ENCODE data around the gene SLC35F3. TPM values are rescaled to one million over a fixed set of nuclear protein-coding genes. Genes with fewer than 3 reads are reported as not detected.

The SLC35F3 gene
- total RNA-seq, 6 experiments from 2014 or later: not detected

DNA sequence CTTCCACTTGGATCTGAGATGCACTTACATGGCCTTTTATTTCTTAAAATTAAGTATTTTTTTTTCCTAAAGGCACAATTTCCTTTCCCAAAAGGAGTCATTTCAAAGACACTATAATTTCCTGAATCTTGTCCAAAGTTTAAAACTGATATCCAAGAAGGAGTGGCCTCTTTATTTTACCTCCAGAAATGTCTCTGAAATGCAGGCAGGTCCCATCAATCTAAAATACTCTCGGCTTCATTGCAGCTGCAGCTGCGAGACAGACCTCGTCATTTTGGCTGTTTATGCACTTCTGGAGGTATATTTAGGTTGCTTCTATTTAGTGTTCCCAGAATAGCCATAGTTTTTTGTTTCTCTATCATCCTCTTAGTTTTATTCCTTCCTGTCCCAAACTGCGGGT, 296.1 kb downstream of the SLC35F3 start:
- Histone ChIP-seq H3K27me3 (no peaks in the 10 kb centered on the region), H3K9me3 (no peaks in the 10 kb centered on the region), H3K4me3 (no peak overlapping the region), H3K27ac (no peak overlapping the region), H3K4me1 (no peaks in the 10 kb centered on the region), H3K36me3 (no peaks in the 10 kb centered on the region)
- DNase-seq: no peak
- no peak for ATAC-seq
- intact Hi-C loops (cut with DNase I): no loop called here
- WGBS (ENCODE audit: insufficient coverage, low coverage, low lambda C conversion rate, missing lambda C conversion rate): 65% methylated on average over 4 of the region's 4 CpGs
- no peak for TF ChIP-seq POLR2A (IDR thresholded peaks at IDR 0.05)
- TF ChIP-seq, protein P1, sequence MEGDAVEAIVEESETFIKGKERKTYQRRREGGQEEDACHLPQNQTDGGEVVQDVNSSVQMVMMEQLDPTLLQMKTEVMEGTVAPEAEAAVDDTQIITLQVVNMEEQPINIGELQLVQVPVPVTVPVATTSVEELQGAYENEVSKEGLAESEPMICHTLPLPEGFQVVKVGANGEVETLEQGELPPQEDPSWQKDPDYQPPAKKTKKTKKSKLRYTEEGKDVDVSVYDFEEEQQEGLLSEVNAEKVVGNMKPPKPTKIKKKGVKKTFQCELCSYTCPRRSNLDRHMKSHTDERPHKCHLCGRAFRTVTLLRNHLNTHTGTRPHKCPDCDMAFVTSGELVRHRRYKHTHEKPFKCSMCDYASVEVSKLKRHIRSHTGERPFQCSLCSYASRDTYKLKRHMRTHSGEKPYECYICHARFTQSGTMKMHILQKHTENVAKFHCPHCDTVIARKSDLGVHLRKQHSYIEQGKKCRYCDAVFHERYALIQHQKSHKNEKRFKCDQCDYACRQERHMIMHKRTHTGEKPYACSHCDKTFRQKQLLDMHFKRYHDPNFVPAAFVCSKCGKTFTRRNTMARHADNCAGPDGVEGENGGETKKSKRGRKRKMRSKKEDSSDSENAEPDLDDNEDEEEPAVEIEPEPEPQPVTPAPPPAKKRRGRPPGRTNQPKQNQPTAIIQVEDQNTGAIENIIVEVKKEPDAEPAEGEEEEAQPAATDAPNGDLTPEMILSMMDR (IDR thresholded peaks at IDR 0.05): no peak

DNA sequence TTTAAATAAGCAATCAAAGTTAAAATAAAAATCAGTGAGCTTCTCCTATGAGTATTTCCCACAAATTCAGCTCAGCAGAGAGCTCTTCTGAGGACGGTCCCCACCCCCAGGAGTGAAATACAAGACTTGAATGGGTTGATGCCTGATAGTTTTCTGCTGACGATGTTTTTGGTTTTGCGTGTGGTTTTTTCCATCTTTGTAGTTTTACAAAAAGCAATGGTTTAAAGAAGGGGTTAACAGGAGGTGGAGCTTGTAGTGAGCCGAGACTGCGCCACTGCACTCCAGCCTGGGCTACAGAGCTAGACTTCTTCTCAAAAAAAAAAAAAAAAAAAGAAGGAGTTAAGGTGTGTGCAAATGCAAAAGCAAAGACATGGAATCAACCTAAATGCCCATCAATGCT, 297.1 kb downstream of the SLC35F3 start:
- H3K9me3 ChIP-seq: no peaks in the 10 kb centered on the region
- ATAC-seq: no peak
- intact Hi-C loops (cut with DNase I): no loop called here
- no peaks in the 10 kb centered on the region for H3K4me1 ChIP-seq
- TF ChIP-seq POLR2A (IDR thresholded peaks at IDR 0.05): no peak
- TF ChIP-seq, protein P1 (IDR thresholded peaks at IDR 0.05): no peak
- no peak overlapping the region for H3K27ac ChIP-seq
- H3K4me3 ChIP-seq: no peak overlapping the region
- WGBS (ENCODE audit: insufficient coverage, low coverage, low lambda C conversion rate, missing lambda C conversion rate): 46% methylated on average over 5 of the region's 5 CpGs
- no peak for DNase-seq
- H3K36me3 ChIP-seq: no peaks in the 10 kb centered on the region
- H3K27me3 ChIP-seq: no peaks in the 10 kb centered on the region

DNA sequence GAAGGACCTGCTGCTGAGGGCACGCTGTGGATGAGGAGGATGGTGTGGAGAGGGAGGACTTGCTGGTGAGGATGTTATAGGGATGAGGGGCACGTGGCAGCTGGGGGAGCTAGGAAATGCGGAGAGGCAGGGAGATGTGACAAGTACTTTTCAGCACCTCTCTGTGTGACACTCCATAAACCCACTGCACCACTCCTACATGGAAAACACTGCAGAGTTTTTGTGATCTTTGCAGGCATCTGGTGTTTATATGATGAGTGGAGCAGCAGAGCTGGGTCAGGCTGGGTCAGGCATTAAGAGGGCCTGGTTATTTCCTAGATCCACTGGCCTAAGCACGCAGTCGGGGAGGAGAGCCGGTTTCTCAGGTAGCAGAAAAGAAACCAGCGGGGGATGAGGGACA, 301.5 kb downstream of the SLC35F3 start:
- Histone ChIP-seq H3K27me3 (no peaks in the 10 kb centered on the region), H3K4me1 (no peaks in the 10 kb centered on the region), H3K9me3 (no peaks in the 10 kb centered on the region), H3K27ac (no peak overlapping the region), H3K4me3 (no peak overlapping the region), H3K36me3 (no peaks in the 10 kb centered on the region)
- intact Hi-C loops (cut with DNase I): no loop called here
- TF ChIP-seq, protein P1 (IDR thresholded peaks at IDR 0.05): no peak
- TF ChIP-seq POLR2A (IDR thresholded peaks at IDR 0.05): no peak
- 43% methylated on average over 6 of the region's 7 CpGs for whole genome bisulfite sequencing (ENCODE audit: insufficient coverage, low coverage, low lambda C conversion rate, missing lambda C conversion rate)
- no peak for DNase-seq
- ATAC-seq: no peak

DNA sequence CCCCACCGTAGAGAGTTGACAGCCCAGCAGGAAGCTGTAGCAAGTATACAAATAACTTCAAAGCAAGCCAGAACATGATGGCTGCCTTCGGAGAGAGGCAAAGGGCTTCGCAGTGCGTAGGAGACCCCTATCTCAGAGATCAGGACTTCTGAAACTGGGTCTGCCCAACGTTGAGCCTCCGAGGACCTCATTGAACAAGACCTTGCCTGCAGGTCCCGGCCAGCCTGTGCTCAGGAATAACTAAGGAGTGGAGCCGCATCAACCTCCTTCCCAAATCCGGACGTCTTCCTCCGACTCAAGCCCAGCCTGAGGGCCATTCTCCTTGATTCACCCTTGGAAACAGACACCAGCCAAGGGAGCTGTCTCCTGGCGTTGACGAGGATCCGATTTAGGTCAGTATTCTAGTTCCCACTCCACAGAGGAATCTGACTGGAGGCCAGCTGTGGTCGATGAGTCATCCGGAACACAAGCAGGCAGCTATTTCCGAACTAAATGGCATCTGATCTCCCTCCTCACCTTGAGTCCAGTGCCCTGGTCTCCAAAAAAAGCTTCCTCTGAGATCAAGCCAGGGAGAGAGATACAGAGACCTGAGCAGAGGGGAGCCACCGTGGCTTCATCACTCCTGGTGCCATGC, 302.3 kb downstream of the SLC35F3 start:
- Histone ChIP-seq H3K27me3 (no peaks in the 10 kb centered on the region), H3K4me1 (no peaks in the 10 kb centered on the region), H3K36me3 (no peaks in the 10 kb centered on the region), H3K27ac (no peak overlapping the region), H3K4me3 (no peak overlapping the region), H3K9me3 (no peaks in the 10 kb centered on the region)
- DNase-seq: no peak
- ATAC-seq: no peak
- intact Hi-C loops (cut with DNase I): no loop called here
- 76% methylated on average over 12 of the region's 18 CpGs for WGBS (ENCODE audit: insufficient coverage, low coverage, low lambda C conversion rate, missing lambda C conversion rate)
- TF ChIP-seq, protein P1 (IDR thresholded peaks at IDR 0.05): no peak
- no peak for TF ChIP-seq POLR2A (IDR thresholded peaks at IDR 0.05)

DNA sequence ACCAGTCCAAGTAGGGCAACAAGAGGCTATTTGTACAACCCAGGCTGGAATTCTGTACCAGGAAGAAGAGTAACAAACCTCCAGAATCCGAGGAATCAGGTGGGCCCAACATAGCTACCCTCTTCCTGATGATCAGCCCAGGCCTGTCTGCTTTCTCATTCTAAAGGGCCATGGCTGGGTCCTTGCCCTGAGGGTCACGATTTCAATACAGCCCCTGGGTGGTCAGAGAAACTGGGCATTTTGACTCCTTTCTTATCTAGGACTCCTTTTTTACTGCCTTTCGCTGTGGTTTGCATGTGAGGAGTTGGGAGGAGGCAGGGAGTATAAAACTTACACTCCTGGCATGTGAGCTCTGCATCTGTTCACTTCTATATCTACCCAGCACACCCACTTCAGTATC, 303.9 kb downstream of the SLC35F3 start:
- DNase-seq (no peak), ATAC-seq (no peak)
- no peaks in the 10 kb centered on the region for H3K36me3 ChIP-seq
- H3K27ac ChIP-seq: no peak overlapping the region
- intact Hi-C loops (cut with DNase I): no loop called here
- H3K27me3 ChIP-seq: no peaks in the 10 kb centered on the region
- H3K4me3 ChIP-seq: no peak overlapping the region
- H3K4me1 ChIP-seq: no peaks in the 10 kb centered on the region
- H3K9me3 ChIP-seq: no peaks in the 10 kb centered on the region
- TF ChIP-seq, protein P1 (IDR thresholded peaks at IDR 0.05): no peak
- 36% methylated on average over 2 of the region's 3 CpGs for whole genome bisulfite sequencing (ENCODE audit: insufficient coverage, low coverage, low lambda C conversion rate, missing lambda C conversion rate)

All from right lobe of liver (tissue), 6 donors.